CD4-positive, alpha-beta T cell treated with Interleukin-4 for 1 hour (primary cell): ENCODE data around the gene HSBP1L1.
"Not testable (repeated sequence)": the region's sequence is repeated elsewhere in the genome, so short reads cannot be mapped to it uniquely, and the experiment has no call there.

Source experiments
- DNase-seq, 2 donors: peaks; one replicate each; pipeline ENCODE4 v3.0.0-alpha.2; 2020 to 2022

The HSBP1L1 gene

GRCh38 chr18:79987566-79987965, 23.1 kb downstream of the HSBP1L1 start:
- no peak for DNase-seq

- DNase-seq = peak; percentile 65 to 67
Observed at GRCh38 chr18:79988071-79988450, 23.6 kb downstream of the HSBP1L1 start.

- peak; percentile 82 for DNase-seq
Observed at GRCh38 chr18:79988451-79989194, 24.2 kb downstream of the HSBP1L1 start, which contains the start of gene TXNL4A. TSS of gene TXNL4A (minus strand) at chr18:79988563. CDS start at chr18:79988392, 171 bp downstream.

GRCh38 chr18:79989195-79989497, 24.7 kb downstream of the HSBP1L1 start:
- DNase-seq = no peak

GRCh38 chr18:79991494-79991893, 27.1 kb downstream of the HSBP1L1 start:
- DNase-seq = no peak

- not testable (repeated sequence) for DNase-seq
Observed at GRCh38 chr18:79999701-80000100, 35.3 kb downstream of the HSBP1L1 start.

- DNase-seq = no peak
Observed at GRCh38 chr18:80000877-80001276, 36.4 kb downstream of the HSBP1L1 start.

- DNase-seq = no peak
Observed at GRCh38 chr18:80002468-80002867, 38.0 kb downstream of the HSBP1L1 start.

- no peak for DNase-seq
Observed at GRCh38 chr18:80004600-80005342, 40.3 kb downstream of the HSBP1L1 start.

GRCh38 chr18:80006724-80007123, 42.3 kb downstream of the HSBP1L1 start:
- DNase-seq = no peak

- DNase-seq = no peak
Observed at GRCh38 chr18:80009661-80010550, 45.5 kb downstream of the HSBP1L1 start.

- no peak for DNase-seq
Observed at GRCh38 chr18:80010551-80010906, 46.1 kb downstream of the HSBP1L1 start.

- not testable (repeated sequence) for DNase-seq
Observed at GRCh38 chr18:80011496-80012137, 47.2 kb downstream of the HSBP1L1 start.

- DNase-seq = no peak
Observed at GRCh38 chr18:80012714-80013113, 48.3 kb downstream of the HSBP1L1 start.
